GM23338 (cell line): ENCODE measurements around the gene GPR176.

ENCODE experiments used
- EZH2 ChIP-seq: fragments of 200-600 bp; sonication (generic); IDR thresholded peaks from one replicate; pipeline ENCODE4 v1.8.0; 2017; ENCODE audit warnings: antibody characterized with exemption, mild to moderate bottlenecking, low read depth; ENCODE audit not compliant: unreplicated experiment
- JUNB ChIP-seq: IDR thresholded peaks from one replicate; pipeline ENCODE4 v1.6.1; 2016; ENCODE audit warnings: antibody characterized with exemption; ENCODE audit not compliant: unreplicated experiment
- NANOG ChIP-seq: IDR thresholded peaks from 2 replicates; pipeline ENCODE4 v1.6.1; 2016; ENCODE audit warnings: antibody characterized with exemption, borderline replicate concordance
- POLR2AphosphoS5 ChIP-seq: IDR thresholded peaks from 2 replicates; pipeline ENCODE4 v1.6.1; 2016; ENCODE audit warnings: antibody characterized with exemption, low read depth
- STAT1 ChIP-seq: IDR thresholded peaks from one replicate; pipeline ENCODE4 v1.6.1; 2016; ENCODE audit warnings: antibody characterized with exemption; ENCODE audit not compliant: unreplicated experiment
- ZNF331 ChIP-seq: fragments of 250-450 bp; sonication (Bioruptor Pico); IDR thresholded peaks from 2 replicates; pipeline ENCODE4 v1.5.0; 2020; ENCODE audit warnings: low read depth, mild to moderate bottlenecking, moderate library complexity
- TF ChIP-seq, protein P1 (sequence below), 2 experiments: fragments of 200-600 bp in 1 of 2; sonication (generic) in 1 of 2; conservative IDR thresholded peaks; 2 replicates each; pipeline versions ENCODE4 v1.5.1 to v1.6.1; 2016 to 2017; ENCODE audit warnings: antibody characterized with exemption in 2 of 2, low read depth in 2 of 2, mild to moderate bottlenecking in 2 of 2, moderate library complexity in 1 of 2
- TF ChIP-seq, protein P2 (sequence below): IDR thresholded peaks from one replicate; pipeline ENCODE4 v1.6.1; 2018; ENCODE audit warnings: antibody characterized with exemption; ENCODE audit not compliant: unreplicated experiment
- TF ChIP-seq, protein P3 (sequence below): IDR thresholded peaks from 2 replicates; pipeline ENCODE4 v1.6.1; 2016; ENCODE audit warnings: antibody characterized with exemption

DNA sequence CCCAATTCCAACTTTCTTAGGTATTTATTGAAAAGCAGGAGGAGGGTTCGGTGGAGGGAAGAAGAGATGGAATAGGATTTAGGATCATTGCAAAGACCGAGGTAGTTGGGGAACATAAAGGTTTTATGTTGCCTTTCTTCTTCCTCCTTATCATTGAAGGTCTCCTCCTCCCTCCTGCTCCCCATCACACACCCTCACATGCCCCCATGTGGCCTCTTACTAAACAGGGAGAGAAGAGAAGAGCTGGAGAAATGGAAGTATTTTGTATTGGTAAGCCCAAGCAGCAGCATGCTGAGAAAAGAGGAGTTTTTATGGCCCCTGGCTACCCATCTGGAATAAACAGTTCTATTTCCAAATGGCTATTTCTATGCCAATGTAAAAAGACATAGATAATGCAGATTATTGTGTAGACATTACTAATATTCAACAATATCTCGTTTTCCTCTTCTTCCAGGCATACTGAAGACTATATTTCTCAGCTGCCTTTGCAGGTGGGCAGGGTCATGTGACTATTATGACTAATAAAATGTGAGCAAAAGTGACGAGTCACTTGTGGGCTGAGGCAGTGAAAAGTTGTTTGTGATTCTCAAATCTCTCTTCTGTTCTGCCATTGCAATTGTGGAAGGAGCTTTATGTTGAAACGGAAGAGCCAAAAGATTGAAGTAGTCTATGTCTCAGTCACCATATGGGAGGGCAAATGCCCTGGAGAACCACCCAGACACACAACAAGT is 5.2 kb upstream of the GPR176 start:
- TF ChIP-seq, protein P1, sequence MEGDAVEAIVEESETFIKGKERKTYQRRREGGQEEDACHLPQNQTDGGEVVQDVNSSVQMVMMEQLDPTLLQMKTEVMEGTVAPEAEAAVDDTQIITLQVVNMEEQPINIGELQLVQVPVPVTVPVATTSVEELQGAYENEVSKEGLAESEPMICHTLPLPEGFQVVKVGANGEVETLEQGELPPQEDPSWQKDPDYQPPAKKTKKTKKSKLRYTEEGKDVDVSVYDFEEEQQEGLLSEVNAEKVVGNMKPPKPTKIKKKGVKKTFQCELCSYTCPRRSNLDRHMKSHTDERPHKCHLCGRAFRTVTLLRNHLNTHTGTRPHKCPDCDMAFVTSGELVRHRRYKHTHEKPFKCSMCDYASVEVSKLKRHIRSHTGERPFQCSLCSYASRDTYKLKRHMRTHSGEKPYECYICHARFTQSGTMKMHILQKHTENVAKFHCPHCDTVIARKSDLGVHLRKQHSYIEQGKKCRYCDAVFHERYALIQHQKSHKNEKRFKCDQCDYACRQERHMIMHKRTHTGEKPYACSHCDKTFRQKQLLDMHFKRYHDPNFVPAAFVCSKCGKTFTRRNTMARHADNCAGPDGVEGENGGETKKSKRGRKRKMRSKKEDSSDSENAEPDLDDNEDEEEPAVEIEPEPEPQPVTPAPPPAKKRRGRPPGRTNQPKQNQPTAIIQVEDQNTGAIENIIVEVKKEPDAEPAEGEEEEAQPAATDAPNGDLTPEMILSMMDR (conservative IDR thresholded peaks at IDR 0.05; ENCODE audit: low read depth in 2 of 2): peak; percentile 12 to 59; a peak in 2 of 4 replicates
- TF ChIP-seq EZH2 (no peak), POLR2AphosphoS5 (no peak), ZNF331 (CRISPR knock-in tag) (no peak), STAT1 (no peak), JUNB (no peak), NANOG (no peak)
- TF ChIP-seq, protein P2, sequence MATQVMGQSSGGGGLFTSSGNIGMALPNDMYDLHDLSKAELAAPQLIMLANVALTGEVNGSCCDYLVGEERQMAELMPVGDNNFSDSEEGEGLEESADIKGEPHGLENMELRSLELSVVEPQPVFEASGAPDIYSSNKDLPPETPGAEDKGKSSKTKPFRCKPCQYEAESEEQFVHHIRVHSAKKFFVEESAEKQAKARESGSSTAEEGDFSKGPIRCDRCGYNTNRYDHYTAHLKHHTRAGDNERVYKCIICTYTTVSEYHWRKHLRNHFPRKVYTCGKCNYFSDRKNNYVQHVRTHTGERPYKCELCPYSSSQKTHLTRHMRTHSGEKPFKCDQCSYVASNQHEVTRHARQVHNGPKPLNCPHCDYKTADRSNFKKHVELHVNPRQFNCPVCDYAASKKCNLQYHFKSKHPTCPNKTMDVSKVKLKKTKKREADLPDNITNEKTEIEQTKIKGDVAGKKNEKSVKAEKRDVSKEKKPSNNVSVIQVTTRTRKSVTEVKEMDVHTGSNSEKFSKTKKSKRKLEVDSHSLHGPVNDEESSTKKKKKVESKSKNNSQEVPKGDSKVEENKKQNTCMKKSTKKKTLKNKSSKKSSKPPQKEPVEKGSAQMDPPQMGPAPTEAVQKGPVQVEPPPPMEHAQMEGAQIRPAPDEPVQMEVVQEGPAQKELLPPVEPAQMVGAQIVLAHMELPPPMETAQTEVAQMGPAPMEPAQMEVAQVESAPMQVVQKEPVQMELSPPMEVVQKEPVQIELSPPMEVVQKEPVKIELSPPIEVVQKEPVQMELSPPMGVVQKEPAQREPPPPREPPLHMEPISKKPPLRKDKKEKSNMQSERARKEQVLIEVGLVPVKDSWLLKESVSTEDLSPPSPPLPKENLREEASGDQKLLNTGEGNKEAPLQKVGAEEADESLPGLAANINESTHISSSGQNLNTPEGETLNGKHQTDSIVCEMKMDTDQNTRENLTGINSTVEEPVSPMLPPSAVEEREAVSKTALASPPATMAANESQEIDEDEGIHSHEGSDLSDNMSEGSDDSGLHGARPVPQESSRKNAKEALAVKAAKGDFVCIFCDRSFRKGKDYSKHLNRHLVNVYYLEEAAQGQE: no peak
- TF ChIP-seq, protein P3, sequence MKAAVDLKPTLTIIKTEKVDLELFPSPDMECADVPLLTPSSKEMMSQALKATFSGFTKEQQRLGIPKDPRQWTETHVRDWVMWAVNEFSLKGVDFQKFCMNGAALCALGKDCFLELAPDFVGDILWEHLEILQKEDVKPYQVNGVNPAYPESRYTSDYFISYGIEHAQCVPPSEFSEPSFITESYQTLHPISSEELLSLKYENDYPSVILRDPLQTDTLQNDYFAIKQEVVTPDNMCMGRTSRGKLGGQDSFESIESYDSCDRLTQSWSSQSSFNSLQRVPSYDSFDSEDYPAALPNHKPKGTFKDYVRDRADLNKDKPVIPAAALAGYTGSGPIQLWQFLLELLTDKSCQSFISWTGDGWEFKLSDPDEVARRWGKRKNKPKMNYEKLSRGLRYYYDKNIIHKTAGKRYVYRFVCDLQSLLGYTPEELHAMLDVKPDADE: no peak
